ENCODE results near the gene ADM2.

ADM2 gene

GRCh38 chr22:50444663-50445062, 36.7 kb upstream of the ADM2 start:
- peaks cover 52% of the 10 kb centered on the region for H3K36me3 ChIP-seq
- no peak for TF ChIP-seq CTCF (IDR thresholded peaks at IDR 0.05; ENCODE audit: low read depth, low read length)
- H3K4me3 ChIP-seq (ENCODE audit: low read depth, low read length), result no peak overlapping the region
- no peak for DNase-seq
- no peaks in the 10 kb centered on the region for H3K4me1 ChIP-seq
- H3K27me3 ChIP-seq, result no peaks in the 10 kb centered on the region
- no peaks in the 10 kb centered on the region for H3K9me3 ChIP-seq

- no peaks in the 10 kb centered on the region for H3K4me1 ChIP-seq
- peaks cover 52% of the 10 kb centered on the region for H3K36me3 ChIP-seq
Measured at GRCh38 chr22:50445071-50445879, 36.1 kb upstream of the ADM2 start.

GRCh38 chr22:50445880-50446707, 35.2 kb upstream of the ADM2 start:
- no peak for TF ChIP-seq CTCF (IDR thresholded peaks at IDR 0.05; ENCODE audit: low read depth, low read length)
- Histone ChIP-seq H3K36me3 (peaks cover 48% of the 10 kb centered on the region), H3K4me1 (no peaks in the 10 kb centered on the region)

More at GRCh38 chr22:50445071-50445879, 36.1 kb upstream of the ADM2 start:
- Histone ChIP-seq H3K4me3 (ENCODE audit: low read depth, low read length) (no peak overlapping the region), H3K9me3 (no peaks in the 10 kb centered on the region), H3K27me3 (no peaks in the 10 kb centered on the region)
- no peak for DNase-seq
- no peak for TF ChIP-seq CTCF (IDR thresholded peaks at IDR 0.05; ENCODE audit: low read depth, low read length)

GRCh38 chr22:50446708-50447575, 34.4 kb upstream of the ADM2 start:
- Histone ChIP-seq H3K4me3 (ENCODE audit: low read depth, low read length) (no peak overlapping the region), H3K36me3 (peaks cover 46% of the 10 kb centered on the region), H3K9me3 (no peaks in the 10 kb centered on the region), H3K27me3 (no peaks in the 10 kb centered on the region), H3K4me1 (no peaks in the 10 kb centered on the region)
- TF ChIP-seq CTCF (IDR thresholded peaks at IDR 0.05; ENCODE audit: low read depth, low read length), result no peak
- DNase-seq, result no peak

More at GRCh38 chr22:50445880-50446707, 35.2 kb upstream of the ADM2 start:
- H3K9me3 ChIP-seq, result no peaks in the 10 kb centered on the region
- DNase-seq, result no peak
- no peaks in the 10 kb centered on the region for H3K27me3 ChIP-seq
- H3K4me3 ChIP-seq (ENCODE audit: low read depth, low read length), result no peak overlapping the region

GRCh38 chr22:50447576-50448551, 33.5 kb upstream of the ADM2 start:
- Histone ChIP-seq H3K36me3 (peaks cover 46% of the 10 kb centered on the region), H3K27me3 (no peaks in the 10 kb centered on the region), H3K4me3 (ENCODE audit: low read depth, low read length) (no peak overlapping the region), H3K4me1 (no peaks in the 10 kb centered on the region), H3K9me3 (no peaks in the 10 kb centered on the region)
- no peak for DNase-seq
- TF ChIP-seq CTCF (IDR thresholded peaks at IDR 0.05; ENCODE audit: low read depth, low read length), result no peak

Measured in BE2C (cell line).